Kidney capillary endothelial cell (primary cell): ENCODE results near the gene RXRB.
"Not testable (repeated sequence)": the region's sequence is repeated elsewhere in the genome, so short reads cannot be mapped to it uniquely, and the experiment has no call there.

Source experiments
- DNase-seq: peaks from one replicate; pipeline ENCODE4 v3.0.0-alpha.2; 2018; ENCODE audit warnings: low spot score

Gene RXRB

DNA sequence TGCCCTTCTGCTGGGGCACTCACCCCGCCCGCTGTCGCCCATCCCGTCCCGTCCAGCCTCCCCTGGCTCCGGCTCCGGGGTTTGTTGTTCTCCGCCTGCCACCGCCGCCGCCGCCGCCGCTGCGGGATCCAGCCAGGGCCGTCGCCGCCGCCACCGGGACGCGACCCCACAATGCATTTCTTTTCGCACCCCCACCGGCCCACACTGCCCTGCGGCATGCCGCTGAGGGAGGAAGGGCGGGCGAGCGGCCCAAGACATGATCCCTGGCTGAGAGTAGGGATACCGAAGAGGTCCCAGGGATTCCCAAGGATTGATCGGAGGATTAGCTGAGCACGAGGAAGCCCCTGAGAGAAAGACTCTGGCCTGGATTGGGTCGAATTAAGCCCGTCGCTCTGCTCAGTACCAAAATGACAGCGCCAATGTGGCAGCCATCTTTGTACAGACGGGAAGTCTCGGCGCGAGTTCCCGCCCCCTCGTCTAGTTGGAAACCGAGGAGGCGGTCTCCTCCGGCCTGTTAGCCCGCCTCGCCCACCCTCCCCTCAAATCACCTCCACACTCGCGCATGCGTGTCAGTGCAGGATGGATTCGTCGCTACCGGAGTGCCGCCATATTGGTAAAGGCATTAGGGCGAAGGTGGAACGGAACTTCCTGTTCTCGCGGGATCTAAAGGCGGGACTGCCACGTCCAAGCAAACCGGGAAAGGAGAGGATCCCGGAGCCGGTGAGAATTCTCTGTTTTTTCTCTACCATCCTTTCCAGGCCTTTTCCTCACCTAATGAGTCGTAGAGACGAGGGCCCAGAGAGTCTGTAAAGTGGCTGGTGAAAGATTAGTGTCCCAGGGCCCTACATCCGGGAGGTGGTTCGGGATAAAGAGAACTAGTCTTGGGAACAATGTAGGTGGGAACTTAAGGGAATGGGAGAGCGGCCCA, at the start of gene RXRB, which contains the start of gene SLC39A7:
TSS of gene RXRB (minus strand) at position 447 of the 928 bp plus-strand sequence. CDS start at position 258, 189 bp downstream.
TSS of gene SLC39A7 (plus strand) at position 649 of the 928 bp plus-strand sequence. CDS start 379 bp downstream, outside the sequence.
- DNase-seq: peak; percentile 98

DNA sequence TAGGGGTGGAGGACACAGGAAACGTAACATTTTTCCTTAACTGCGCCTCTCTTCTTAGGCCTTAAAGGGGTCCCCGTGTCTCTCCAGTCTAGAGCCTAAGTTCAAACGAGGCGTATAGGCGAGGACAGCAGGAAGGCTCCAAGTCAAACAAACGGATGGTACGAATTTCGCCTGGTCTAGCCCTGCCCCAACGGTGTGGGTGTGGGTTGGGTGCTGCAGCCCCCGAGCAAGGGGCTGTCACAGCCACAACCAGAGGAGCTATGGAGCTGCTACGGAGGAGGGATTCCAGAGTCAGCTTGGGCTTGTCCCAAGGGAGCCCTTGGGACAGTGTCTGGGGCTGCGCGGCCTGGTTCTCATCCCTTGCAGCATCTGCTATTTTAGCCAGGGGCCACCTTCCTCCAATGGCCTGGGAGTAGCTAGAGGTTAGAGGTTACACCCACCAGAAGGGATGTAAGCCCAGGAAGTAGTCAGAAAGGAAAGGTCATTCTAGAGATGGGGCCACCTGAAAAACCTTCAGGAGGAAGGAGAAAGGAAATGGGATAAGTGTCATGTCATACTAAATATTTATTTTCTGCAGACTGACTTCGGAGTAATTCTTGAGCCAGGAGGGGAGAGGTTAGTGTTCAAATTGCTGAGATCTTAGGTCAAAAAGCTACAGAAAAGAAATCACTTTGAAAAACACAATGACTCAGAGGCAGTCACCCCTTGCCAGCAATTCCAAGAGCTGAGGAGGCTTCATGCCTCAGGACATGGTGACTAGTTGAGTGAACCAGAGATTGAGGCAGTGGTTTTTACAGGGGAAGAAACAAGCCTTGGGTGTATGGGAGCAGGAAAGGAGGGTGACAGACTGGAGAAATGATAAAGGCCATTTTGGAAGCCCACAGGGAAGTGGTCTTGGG, 49.5 kb upstream of the RXRB start:
- DNase-seq: peak; percentile 63

GRCh38 chr6:33248932-33249731, 48.7 kb upstream of the RXRB start:
- peak; percentile 97 for DNase-seq

DNA sequence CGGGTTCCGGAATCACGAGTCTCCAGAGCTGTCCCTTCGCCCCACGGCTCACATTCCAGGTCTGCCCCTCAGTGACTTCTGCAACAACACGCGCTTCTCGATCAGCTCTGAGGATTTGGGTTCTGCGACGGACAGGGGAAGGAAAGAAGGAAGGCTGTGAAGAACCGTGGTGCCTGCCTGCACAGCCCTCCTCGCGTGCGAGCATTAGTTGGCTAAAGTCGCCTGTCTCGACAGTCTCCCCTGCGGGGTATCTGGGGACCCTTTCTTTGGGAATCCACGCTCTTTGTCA, 48.1 kb upstream of the RXRB start:
- no peak for DNase-seq

- DNase-seq: peak; percentile 84
Observed at GRCh38 chr6:33247977-33248642, 47.6 kb upstream of the RXRB start.

- no peak for DNase-seq
Observed at GRCh38 chr6:33243476-33243875, 43.0 kb upstream of the RXRB start.

DNA sequence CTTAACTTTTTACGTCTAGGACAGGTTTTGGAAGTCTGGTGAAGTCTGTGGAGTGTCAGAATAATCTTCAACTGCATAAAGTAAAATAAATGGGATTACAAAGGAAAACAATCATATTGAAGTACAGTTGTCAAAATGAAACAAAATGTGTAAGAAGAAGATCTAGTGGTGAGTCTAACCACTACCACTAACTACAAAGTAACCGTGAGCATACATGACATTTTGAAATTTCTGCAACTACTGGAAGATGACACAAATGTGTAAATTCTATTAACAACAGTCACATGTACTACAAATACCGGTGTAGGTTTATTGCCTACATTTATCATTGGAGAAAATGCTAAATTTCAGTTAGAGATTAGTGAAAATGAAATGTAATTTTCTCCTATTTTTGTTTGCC, 41.5 kb upstream of the RXRB start:
- no peak for DNase-seq

DNA sequence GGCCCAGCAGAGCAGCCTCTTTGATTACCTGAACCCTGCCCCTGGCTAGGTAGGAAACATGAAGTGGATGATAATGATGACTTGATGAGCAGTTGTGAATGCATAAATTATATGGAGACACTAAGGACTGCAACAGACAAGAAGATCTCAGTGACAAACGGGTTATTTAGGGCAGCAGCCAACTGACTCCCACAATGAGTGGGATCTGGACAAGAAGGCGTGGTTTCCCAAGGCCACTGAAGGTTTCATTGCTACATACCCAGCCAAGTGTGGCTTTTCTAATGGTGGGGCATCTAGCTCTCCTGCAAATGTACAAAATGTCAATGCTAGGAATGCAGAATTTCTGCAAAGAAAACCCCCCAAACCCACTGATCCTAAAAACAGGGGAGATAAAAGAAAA, 37.3 kb upstream of the RXRB start:
- no peak for DNase-seq

- DNase-seq: no peak
Observed at GRCh38 chr6:33236852-33237251, 36.4 kb upstream of the RXRB start.

- DNase-seq: no peak
Observed at GRCh38 chr6:33236328-33236727, 35.9 kb upstream of the RXRB start.

DNA sequence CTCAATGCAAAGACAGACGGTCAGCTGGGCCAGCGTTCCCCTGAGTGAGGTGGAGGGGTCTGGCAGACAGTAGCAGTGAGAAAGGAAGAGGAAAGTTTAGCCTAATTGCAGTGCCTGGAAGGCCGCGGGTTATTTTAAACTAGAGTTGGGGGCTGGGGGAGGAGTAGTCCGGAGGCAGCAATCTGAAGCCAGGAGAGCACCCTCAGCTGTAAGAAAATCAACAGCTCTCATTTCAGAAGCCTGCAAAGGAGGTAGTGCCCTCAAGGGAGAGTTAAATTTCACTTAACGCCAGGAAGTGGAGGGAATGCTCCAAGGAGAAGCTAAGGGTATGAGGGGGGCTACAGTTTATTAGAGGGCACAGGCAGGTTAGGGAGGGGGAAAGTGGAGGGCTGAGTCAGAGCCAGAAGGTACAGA, 34.8 kb upstream of the RXRB start:
- DNase-seq: no peak

- not testable (repeated sequence) for DNase-seq
Observed at GRCh38 chr6:33226503-33227120, 26.1 kb upstream of the RXRB start.

- DNase-seq: no peak
Observed at GRCh38 chr6:33217681-33218080, 17.2 kb upstream of the RXRB start.

DNA sequence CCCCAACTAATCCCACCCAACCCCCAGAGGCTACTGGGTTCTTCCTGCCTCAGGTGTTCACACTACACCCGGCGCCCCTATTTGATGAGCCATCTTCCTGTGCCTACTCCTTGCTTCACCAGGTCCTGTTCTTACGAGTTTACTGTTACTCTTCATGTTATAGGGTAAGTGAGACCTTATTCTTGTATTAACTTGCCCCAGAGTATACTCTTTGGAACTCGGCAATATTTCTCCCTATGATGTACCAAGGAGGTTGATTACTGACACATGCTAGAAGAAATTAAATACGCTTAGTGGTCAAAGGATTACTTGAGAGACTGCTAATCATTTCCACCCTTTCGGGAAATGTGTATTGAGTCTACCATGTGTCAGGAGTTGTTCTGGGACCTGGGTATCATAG, 16.8 kb upstream of the RXRB start:
- no peak for DNase-seq

DNA sequence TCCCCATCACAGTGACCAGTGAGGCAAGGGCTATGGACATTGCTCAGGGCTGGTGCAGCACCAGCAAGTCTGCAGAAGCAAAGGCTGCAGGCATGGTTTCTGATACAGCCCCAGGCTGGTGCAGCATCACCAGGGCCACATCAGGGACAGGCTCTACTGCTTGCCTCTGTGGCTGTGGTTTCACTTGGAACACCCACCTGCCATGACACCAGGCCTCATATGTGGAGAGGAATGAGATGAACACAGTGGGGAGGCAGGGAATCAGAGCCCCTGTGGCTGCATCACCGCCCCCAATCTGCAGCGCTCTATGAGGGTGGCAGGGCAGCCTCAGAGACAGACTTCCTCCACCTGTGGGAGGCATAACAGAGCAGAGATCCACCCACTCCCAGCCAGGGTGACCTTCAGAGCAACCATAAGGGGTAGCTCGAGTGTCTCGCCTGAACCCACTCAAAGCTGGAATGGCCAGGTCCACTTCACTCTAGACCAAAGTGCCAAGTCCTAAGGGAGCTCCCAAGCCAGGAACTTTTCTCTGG, 15.7 kb upstream of the RXRB start:
- DNase-seq: no peak

- DNase-seq: no peak
Observed at GRCh38 chr6:33215271-33216116, 15.0 kb upstream of the RXRB start.

GRCh38 chr6:33213989-33214335, 13.5 kb upstream of the RXRB start:
- DNase-seq: no peak

GRCh38 chr6:33213166-33213988, 12.9 kb upstream of the RXRB start:
- no peak for DNase-seq

- DNase-seq: no peak
Observed at GRCh38 chr6:33212857-33213165, 12.3 kb upstream of the RXRB start.
